Esophagus squamous epithelium (tissue), 4 donors: ENCODE data around the gene DKKL1.
A peak's percentile ranks its signal among the peaks of the same experiment; 100 is the strongest.

ENCODE experiments used
- CTCF ChIP-seq, 6 experiments: fragments of 450-650 bp in 4 of 6; fragments of 200-600 bp in 2 of 6; sonication (generic) in 2 of 6; IDR thresholded peaks; one replicate each; pipeline ENCODE4 v1.5.1; 2016 to 2019; ENCODE audit warnings: antibody characterized with exemption in 6 of 6, mild to moderate bottlenecking in 4 of 6, moderate library complexity in 4 of 6
- POLR2A ChIP-seq, 4 donors: fragments of 450-650 bp; IDR thresholded peaks; one replicate each; pipeline ENCODE4 v1.6.1; 2017; ENCODE audit warnings: antibody characterized with exemption in 4 of 4, mild to moderate bottlenecking in 4 of 4, moderate library complexity in 3 of 4

DNA sequence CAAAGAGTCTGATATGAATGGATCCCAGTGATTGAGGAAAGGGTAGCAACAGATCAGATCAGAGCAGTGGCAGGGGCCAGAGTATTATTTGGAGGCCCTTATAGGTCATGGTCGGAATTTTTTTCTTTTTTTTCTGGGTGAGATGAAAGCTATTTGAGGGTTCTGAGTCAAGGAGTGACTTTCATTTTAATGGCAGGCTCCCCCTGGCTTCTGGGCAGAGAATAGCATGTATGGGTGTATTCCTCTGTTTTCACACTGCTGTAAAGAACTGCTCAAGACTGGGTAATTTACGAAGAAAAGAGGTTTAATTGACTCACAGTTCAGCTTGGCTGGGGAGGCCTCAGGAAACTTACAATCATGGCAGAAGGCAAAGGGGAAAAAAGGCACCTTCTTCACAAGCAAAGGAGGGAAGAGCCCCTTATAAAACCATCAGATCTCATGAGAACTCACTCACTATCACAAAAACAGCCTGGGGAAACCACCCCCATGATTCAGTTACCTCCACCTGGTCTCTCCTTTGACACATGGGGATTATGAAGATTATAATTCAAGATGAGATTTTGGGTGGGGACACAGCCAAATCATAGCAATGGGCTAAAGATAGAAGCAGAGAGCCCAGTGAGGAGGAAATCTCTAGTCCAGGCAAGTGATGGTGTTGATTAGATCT lies 35.7 kb upstream of the DKKL1 start:
- peak; percentile 56 to 73 (median 68) for TF ChIP-seq CTCF (IDR thresholded peaks at IDR 0.05)
- TF ChIP-seq POLR2A (IDR thresholded peaks at IDR 0.05): no peak
